Activated T-helper 1 cell treated with anti-CD3 and anti-CD28 coated beads, Interleukin-12 subunit alpha, Interleukin-12 subunit beta, Interleukin-2, Interleukin-4 antibody, amounts not matched to agents 30 ng/mL and 10 ng/mL and 1 ng/mL, durations not matched to agents 14 hours and 24 hours and 36 hours (primary cell): ENCODE results near the gene METAP1D. TPM values are rescaled to one million over a fixed set of nuclear protein-coding genes. Genes with fewer than 3 reads are reported as not detected.
A peak's percentile ranks its signal among the peaks of the same experiment; 100 is the strongest.

Experiments used
- DNase-seq: peaks from one replicate; pipeline ENCODE4 v3.0.0; 2021; ENCODE audit warnings: low spot score
- H3K27ac Mint-ChIP-seq: one replicate; pipeline ENCODE4 v1.8.0; 2021; ENCODE audit warnings: mild to moderate bottlenecking, mixed read lengths
- H3K27me3 Mint-ChIP-seq: one replicate; pipeline ENCODE4 v1.8.0; 2022; ENCODE audit warnings: mild to moderate bottlenecking, moderate library complexity, mixed read lengths; ENCODE audit not compliant: insufficient read depth
- H3K36me3 Mint-ChIP-seq: one replicate; pipeline ENCODE4 v1.8.0; 2021; ENCODE audit warnings: low read depth, mixed read lengths
- H3K4me1 Mint-ChIP-seq: one replicate; pipeline ENCODE4 v1.8.0; 2021; ENCODE audit warnings: low read depth, mixed read lengths
- H3K4me3 Mint-ChIP-seq: one replicate; pipeline ENCODE4 v1.8.0; 2021; ENCODE audit warnings: mild to moderate bottlenecking, moderate library complexity, mixed read lengths
- H3K9me3 Mint-ChIP-seq: one replicate; pipeline ENCODE4 v1.8.0; 2021; ENCODE audit warnings: mixed read lengths
- intact Hi-C: fragments of 100-400 bp; cut with micrococcal nuclease; formaldehyde crosslinking; loops from one replicate; pipeline ENCODE4 v1.15.1; 2024
- total RNA-seq: library from RNA; stranded (reverse); gene quantifications from 2 replicates; pipeline ENCODE4 v1.2.3, GENCODE V29; 2022

METAP1D gene
- total RNA-seq, 1 donor from 2014 or later = 5.4 TPM

- DNase-seq = no peak
Measured at GRCh38 chr2:172087780-172088244, 88.1 kb downstream of the METAP1D start.

DNA sequence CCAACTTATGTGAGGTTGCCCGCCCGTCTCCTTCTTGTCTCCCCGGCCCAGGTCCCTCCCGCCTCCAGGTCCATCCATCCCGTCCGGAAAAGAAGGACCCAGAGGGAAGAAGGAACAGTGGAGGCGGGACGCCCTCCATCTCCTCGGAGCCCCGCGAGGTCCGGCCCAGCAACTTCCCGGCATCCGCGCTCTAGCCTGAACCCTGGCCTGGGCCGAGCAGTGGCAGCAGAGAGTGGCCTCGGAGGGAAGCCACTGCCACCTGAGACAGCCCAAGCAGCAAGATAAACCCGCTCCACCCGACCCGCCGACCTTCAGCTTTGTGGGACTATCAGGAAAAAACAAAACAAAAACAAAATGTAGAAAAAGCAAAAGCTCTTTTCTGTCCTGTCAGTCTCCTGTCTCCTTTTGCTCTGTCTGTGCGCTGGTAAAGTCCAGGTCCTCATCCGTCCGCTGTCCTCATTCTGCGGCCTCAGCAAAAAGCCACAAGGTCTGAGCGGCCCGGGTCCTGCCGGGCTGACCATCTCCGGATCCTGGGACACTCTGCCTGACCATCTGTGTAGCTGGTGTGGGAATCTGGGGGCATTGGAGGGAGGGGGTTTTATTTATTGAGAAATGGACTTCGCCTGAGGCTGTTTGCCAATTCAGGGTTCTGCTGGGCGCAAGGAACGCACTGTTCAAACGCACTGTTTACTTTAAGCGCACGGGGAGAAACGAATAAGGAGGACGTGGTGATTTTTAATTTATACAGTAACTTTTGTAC is 88.7 kb downstream of the METAP1D start:
- H3K9me3 Mint-ChIP-seq = no peaks in the 10 kb centered on the region
- DNase-seq = no peak
- H3K27me3 Mint-ChIP-seq = peaks cover 91% of the 10 kb centered on the region
- H3K4me3 Mint-ChIP-seq = no peak overlapping the region
- H3K36me3 Mint-ChIP-seq = peaks cover 1% of the 10 kb centered on the region
- peaks cover 49% of the 10 kb centered on the region for H3K4me1 Mint-ChIP-seq
- peak overlapping the region; percentile 92 for H3K27ac Mint-ChIP-seq
- intact Hi-C loops = loop anchor here (5.0 kb wide), 1 partner anchor 381 kb away; no protein-coding TSS in a partner anchor

More at GRCh38 chr2:172087780-172088244, 88.1 kb downstream of the METAP1D start:
- peaks cover 1% of the 10 kb centered on the region for H3K36me3 Mint-ChIP-seq
- peaks cover 90% of the 10 kb centered on the region for H3K27me3 Mint-ChIP-seq
- intact Hi-C loops = loop anchor here (5.0 kb wide), 1 partner anchor 381 kb away; no protein-coding TSS in a partner anchor
- H3K9me3 Mint-ChIP-seq = no peaks in the 10 kb centered on the region
- no peak overlapping the region for H3K4me3 Mint-ChIP-seq
- peak overlapping the region; percentile 92 for H3K27ac Mint-ChIP-seq
- peaks cover 48% of the 10 kb centered on the region for H3K4me1 Mint-ChIP-seq

GRCh38 chr2:172089005-172089504 is 89.3 kb downstream of the METAP1D start:
- Mint-ChIP-seq H3K9me3 (no peaks in the 10 kb centered on the region), H3K4me1 (peaks cover 48% of the 10 kb centered on the region), H3K36me3 (peaks cover 1% of the 10 kb centered on the region), H3K27me3 (peaks cover 91% of the 10 kb centered on the region), H3K4me3 (no peak overlapping the region), H3K27ac (no peak overlapping the region)
- intact Hi-C loops = loop anchor here (5.0 kb wide), 1 partner anchor 382 kb away; no protein-coding TSS in a partner anchor
- no peak for DNase-seq

DNA sequence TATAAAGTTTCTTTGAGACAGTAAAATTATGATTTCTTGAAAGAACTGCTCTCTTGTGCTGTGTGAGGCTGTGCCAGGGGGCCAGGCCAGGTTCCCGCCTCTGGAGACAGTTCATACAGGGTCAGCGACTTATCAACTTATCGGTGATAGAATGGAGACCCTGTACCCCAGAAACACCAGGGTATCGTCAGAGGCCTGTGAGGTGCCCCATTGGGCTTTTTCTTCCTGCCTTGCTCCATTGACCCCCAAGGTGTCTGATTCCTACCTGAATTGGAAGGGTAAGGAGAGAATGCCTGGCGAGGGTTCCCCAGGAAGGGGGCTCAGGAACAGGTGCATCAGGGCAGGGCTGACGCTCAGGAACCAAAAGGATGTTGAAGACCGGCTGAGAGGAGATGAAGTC is 89.9 kb downstream of the METAP1D start:
- Mint-ChIP-seq H3K27ac (no peak overlapping the region), H3K27me3 (peaks cover 90% of the 10 kb centered on the region), H3K36me3 (peaks cover 1% of the 10 kb centered on the region), H3K4me1 (peaks cover 43% of the 10 kb centered on the region), H3K9me3 (no peaks in the 10 kb centered on the region), H3K4me3 (no peak overlapping the region)
- intact Hi-C loops = loop anchor here (5.0 kb wide), 1 partner anchor 382 kb away; no protein-coding TSS in a partner anchor
- DNase-seq = no peak

DNA sequence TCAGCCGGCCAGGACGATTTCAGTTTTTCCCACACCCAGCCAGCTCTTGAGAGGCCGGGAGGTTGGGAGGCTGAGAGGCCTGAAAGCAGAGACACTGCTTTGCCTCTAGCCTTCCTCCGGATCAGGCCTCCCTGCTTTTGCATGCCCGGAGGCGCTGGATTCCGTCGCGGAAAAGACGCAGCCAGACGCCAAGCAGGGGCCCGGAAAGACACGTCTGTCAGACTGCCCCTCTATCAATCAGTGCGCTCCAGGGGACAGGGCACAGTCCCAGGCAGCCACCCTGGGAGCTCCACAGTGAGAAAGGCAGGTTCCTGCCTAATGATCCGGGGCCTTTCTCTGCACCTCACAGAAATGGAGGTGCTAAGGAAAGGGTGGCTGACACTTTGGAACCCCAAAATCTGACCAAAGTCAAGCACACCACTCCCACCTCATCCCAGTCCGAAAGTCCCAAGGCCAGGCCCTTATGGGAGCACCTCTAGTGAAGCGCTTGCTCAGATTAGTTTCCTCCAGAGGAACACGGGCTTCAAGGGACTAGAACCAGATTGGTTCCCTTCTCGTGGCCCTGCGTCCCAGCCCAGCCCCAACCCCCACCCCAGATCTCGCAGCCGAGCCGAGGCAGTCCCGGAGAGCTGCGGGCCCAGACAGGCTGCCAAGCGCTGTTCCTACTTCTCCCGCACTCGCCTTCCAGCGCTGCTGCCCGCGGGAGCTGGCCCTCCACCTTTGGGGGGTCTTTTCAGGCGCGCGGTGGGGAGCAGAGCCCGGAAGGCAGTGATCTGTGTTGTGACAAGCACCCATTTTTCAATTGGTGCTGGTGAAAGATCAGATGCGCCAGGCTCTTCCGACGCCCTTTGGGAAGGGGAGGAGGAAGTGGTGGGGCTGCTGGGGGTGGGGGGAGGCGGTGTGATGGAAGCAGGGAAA is 90.5 kb downstream of the METAP1D start:
- H3K9me3 Mint-ChIP-seq = no peaks in the 10 kb centered on the region
- peak overlapping the region; percentile 2 for H3K27ac Mint-ChIP-seq
- peaks cover 44% of the 10 kb centered on the region for H3K4me1 Mint-ChIP-seq
- peaks cover 1% of the 10 kb centered on the region for H3K36me3 Mint-ChIP-seq
- intact Hi-C loops = no loop called here
- H3K4me3 Mint-ChIP-seq = no peak overlapping the region
- no peak for DNase-seq
- H3K27me3 Mint-ChIP-seq = peaks cover 91% of the 10 kb centered on the region

DNA sequence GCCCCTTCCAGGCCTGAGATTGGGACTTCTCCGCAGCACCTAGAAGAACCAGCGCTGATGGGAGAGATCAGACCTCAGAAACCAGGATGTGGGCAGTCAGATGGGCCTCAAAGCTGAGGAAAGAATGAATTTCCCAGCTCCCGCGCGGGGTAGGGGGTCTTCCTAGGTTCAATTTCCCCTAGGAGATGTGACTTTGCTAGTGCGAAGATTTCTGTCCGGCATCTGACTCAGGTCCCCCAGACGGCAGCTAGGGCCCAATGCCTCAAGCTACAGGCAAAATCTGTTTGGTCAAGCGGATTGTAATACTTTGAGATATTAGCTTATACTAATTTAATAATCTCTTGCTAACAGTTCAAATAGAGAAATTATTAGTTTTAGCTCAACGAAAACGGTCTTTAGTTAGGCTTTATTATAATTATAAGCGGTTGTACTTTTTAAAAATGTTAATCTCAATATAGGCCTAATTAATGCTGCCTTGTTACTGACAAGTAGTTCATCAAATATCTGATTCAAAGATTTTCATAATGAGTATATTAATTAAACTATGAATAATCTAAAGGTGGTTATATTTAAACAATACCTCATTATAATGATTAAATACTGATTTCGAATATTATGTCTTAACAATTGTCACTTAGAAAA is 91.4 kb downstream of the METAP1D start:
- no peak for DNase-seq
- Mint-ChIP-seq H3K27ac (peak overlapping the region; percentile 2), H3K36me3 (peaks cover 3% of the 10 kb centered on the region), H3K4me3 (no peak overlapping the region), H3K9me3 (no peaks in the 10 kb centered on the region), H3K4me1 (peaks cover 46% of the 10 kb centered on the region), H3K27me3 (peaks cover 92% of the 10 kb centered on the region)
- intact Hi-C loops = no loop called here

- no peaks in the 10 kb centered on the region for H3K9me3 Mint-ChIP-seq
- no peak overlapping the region for H3K4me3 Mint-ChIP-seq
- intact Hi-C loops = no loop called here
- H3K27me3 Mint-ChIP-seq = peaks cover 88% of the 10 kb centered on the region
- peak overlapping the region; percentile 80 for H3K27ac Mint-ChIP-seq
- peaks cover 51% of the 10 kb centered on the region for H3K4me1 Mint-ChIP-seq
- H3K36me3 Mint-ChIP-seq = peaks cover 5% of the 10 kb centered on the region
- no peak for DNase-seq
Measured at GRCh38 chr2:172091761-172092566, 92.2 kb downstream of the METAP1D start.

- Mint-ChIP-seq H3K4me3 (peak overlapping the region; percentile 57), H3K9me3 (no peaks in the 10 kb centered on the region), H3K27ac (peak overlapping the region; percentile 85), H3K4me1 (peaks cover 42% of the 10 kb centered on the region), H3K27me3 (peaks cover 86% of the 10 kb centered on the region), H3K36me3 (peaks cover 4% of the 10 kb centered on the region)
- intact Hi-C loops = no loop called here
- no peak for DNase-seq
Measured at GRCh38 chr2:172092716-172093415, 93.1 kb downstream of the METAP1D start.

DNA sequence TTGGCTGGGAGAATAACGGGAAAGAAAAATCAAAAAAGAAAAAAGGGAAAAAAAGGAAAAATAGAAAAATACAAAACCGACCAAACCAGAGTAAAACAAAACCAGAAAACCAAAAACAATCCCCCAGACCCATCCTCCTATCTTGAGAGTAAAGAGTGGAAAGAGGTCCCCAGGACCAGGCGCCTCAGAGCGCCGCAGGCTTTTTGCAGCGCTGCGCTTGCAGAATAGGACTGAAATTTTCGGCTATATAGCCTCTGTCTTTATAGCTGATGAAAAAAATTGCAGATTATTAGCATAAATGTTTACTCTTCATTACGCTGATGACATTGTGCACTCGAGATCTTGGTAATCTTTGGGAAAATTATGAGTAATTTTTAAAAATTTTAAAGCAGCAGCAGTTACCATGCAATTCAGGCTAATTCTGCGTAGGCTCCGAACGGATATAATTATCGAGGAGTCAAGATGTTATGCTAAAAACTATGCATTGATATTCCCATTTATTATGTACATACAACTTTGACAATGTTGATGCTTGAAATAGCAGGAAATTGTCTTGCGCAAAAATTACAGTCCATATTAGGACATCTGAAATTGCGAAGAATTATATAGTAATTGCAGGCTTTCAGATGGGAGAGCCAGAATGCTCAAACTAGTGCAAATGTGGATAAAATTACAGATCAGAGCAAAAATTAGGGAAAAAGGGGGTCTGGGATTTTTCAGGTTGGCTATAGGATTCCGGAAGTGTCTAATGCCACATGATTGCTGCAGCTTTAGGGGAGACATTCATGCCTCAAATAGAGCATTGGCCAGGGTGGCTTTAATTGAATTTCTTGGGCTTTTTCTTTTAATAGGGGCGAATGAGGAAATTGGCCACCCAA is 93.9 kb downstream of the METAP1D start:
- intact Hi-C loops = no loop called here
- Mint-ChIP-seq H3K4me1 (peaks cover 39% of the 10 kb centered on the region), H3K4me3 (peak overlapping the region; percentile 57), H3K36me3 (peaks cover 6% of the 10 kb centered on the region), H3K27me3 (peaks cover 82% of the 10 kb centered on the region), H3K27ac (peak overlapping the region; percentile 85), H3K9me3 (no peaks in the 10 kb centered on the region)
- no peak for DNase-seq

DNA sequence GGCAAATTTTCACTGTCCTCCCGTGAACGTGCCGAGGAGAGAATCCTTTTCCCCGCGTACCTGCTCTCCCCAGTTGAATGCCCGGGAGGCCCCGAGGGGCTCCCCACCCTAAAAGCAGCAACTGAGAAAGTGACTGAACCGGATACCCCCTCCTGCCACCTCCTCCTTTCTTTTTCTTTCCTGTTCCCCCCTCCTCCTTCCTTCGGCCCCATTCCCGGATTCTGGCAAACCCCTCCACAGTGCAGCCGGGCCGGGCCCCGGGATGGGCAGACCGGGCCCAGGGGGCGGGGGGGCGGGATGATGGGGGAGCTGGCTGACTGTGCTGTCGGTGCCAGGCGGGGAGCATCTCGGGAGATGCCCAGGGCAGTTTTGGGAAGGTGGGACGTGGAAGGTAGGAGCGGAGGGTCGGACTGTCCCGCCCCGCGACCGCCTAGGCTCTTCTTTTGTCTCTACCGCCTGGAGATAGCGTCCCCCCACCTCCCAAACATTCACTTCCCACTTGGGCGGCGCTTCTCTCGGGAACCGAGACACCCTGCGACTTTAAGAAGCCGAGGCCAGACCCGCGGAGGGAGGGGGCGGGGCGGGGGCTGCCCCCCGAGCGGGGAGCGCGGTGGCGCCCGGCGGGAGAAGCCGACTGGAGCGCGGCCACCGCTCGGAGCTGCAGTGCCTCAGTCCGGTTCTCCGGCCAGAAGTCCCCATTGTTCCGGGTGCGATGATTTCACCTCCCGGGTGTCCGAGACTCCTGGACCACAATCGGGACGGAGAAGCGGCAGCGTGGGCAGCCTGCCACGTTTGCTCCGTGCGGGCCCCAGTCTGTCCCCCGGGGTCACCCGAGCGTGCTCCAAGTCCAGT is 94.8 kb downstream of the METAP1D start:
- Mint-ChIP-seq H3K27me3 (peaks cover 78% of the 10 kb centered on the region), H3K4me3 (no peak overlapping the region), H3K27ac (no peak overlapping the region), H3K9me3 (no peaks in the 10 kb centered on the region), H3K4me1 (peaks cover 39% of the 10 kb centered on the region), H3K36me3 (peaks cover 6% of the 10 kb centered on the region)
- no peak for DNase-seq
- intact Hi-C loops = loop anchor here (1.0 kb wide), 2 partner anchors 9 kb away; partner anchors contain the start of gene DLX1
